HG03558 (cell line): Measurements from ENCODE around the gene TTC17.
"Not testable (repeated sequence)": the region's sequence is repeated elsewhere in the genome, so short reads cannot be mapped to it uniquely, and the experiment has no call there.

Experiments
- ATAC-seq: cut with Tn5 transposase; IDR thresholded peaks from one replicate; pipeline ENCODE4 v1.9.1; 2021; ENCODE audit warnings: moderate number of reproducible peaks; ENCODE audit not compliant: unreplicated experiment; ENCODE audit errors: extremely low read depth

Gene TTC17

DNA sequence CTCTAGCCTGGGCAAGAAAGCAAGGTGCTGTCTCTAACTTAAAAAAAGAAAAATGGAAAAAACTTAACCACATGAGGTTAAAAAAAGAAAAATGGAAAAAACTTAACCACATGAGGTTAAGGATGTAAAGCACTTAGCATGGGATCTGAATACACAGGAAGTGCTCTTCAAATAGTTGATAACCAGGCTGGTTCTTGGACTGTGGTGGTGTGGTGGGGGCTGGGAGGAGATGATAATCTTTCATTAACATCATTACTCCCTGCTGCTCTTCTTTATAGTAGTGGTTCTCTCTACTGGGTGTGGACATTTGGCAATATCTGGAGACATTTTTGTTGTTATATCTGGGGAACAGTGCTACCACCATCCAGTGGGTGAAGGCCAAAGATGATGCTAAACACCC lies 88.4 kb downstream of the TTC17 start:
- no peak for ATAC-seq

DNA sequence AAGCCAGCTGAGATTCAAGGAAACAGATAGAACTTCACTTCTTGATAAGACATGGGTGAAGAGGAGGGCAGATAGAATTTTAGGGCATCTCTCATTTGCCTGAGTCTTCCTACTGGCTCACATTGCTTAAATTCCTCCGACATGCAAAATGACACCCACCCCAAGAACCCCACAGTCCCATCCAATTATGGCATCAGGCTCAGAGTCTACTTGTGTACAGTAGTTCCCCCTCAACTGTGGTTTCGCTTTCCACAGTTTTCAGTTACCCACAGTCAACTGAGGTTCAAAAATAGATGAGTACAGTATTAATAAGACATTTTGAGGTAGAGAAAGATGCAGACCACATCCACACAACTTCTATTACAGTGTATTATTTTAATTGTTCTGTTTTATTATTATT lies 99.8 kb downstream of the TTC17 start:
- no peak for ATAC-seq

DNA sequence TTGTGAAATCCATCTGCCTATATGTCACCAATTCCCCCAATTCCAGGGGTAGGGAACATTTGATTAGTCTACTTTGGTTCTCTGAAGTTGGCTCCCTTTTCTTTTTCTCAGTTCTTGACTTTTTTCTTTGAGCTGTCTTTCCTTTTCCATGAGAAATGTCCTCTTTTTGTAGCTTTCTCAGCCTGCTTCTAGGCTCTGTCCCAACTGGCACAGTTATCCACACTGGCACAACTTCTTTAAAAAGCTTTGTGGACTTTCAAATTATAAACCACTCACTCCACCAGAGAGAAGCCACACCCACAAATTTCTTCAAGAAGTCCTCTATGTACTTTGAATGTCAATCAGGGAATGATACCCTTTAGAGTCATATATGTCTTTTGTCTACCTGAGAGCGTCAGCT lies 100.5 kb downstream of the TTC17 start:
- no peak for ATAC-seq

DNA sequence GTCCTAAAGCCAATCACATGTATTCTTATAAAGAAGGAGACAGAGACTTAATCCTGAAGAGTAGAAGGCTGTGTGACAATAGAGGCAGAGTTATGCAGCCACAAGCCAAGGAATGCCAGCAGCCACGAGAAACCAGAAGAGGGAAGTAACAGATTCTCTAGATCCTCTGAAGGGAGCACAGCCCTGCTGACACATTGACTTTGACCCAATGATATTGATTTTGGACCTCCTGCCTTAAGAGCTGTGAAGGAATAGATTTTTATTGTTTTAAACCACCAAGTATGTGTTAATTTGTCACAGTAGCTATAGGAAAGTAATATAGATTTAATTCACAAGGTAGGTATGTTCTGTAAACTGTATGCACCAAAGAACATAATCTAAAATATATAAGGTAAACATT lies 103.6 kb downstream of the TTC17 start:
- ATAC-seq = no peak

DNA sequence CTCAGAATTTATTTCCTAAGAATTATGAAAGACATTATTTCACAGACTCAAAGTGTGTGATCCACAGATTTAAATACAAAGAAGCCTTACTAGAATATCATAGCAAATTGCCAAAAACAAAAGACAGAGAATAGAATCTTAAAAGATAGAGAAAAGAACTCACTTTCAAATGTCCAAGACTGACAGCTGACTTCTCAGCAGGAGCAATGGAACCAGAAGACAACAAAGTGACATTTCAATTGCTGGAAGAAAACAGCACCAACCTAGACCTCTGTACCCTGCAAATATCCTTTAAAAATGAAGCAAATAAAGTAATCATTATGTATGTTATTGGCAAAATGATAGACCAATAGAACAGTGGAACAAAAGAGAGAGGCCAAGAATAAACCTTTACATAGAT lies 109.2 kb downstream of the TTC17 start:
- no peak for ATAC-seq

DNA sequence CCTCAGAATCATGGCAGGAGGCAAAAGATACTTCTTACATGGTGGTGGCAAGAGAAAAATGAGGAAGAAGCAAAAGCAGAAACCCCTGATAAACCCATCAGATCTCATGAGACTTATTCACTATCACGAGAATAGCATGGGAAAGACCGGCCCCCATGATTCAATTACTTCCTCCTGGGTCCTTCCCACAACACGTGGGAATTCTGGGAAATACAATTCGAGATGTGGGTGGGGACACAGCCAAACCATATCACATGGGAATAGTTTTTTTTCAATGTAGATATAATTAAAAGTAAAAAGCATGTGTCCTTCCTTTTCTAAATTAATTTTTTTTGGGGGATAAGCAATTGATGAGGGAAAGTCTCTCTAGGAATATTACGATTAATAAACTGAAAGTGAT lies 118.8 kb downstream of the TTC17 start:
- ATAC-seq = not testable (repeated sequence)

DNA sequence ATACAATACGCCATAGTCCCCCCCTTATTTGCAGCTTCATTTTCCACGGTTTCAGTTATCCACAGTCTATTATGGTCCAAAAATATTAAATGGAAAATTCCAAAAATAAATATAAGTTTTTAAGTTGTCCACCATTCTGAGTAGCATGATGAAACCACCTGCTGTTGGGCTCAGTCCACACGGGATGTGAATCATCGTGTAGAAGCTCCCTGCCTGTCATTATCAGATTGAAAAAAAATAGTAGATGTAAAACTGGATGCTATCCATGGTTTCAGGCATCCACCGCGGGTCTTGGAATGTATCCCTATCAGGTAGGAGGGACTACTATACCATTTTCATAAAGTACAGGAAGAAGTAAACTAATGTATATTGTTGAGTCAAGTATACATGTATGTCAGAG lies 127.4 kb downstream of the TTC17 start:
- ATAC-seq = no peak

DNA sequence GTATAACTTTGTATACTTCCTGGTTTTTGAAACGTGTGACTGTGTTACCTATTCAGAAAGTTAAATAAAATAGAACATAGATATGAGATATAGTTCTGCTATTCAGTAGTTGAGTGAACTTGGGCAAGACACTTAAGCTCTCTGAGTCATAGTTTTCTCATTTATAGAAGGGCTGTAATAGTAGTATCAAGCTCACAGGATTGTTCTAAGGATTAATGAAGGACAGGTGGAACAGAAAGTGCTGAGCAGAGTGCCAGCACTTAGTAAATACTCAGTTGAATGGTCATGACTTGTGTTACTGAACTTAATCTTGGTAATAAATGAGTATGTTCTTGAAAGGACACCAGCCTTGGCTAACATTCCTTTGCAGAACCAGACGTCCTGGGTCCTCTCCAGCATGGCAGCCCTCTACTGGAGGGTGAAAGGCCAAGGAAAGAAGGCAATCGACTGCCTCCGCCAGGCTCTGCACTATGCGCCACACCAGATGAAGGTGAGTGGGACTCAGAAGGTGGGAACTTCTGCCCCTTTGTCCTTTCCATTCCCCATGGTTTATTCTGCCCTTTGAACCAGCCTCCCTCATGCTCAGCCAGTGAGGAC lies 131.2 kb downstream of the TTC17 start:
- no peak for ATAC-seq

DNA sequence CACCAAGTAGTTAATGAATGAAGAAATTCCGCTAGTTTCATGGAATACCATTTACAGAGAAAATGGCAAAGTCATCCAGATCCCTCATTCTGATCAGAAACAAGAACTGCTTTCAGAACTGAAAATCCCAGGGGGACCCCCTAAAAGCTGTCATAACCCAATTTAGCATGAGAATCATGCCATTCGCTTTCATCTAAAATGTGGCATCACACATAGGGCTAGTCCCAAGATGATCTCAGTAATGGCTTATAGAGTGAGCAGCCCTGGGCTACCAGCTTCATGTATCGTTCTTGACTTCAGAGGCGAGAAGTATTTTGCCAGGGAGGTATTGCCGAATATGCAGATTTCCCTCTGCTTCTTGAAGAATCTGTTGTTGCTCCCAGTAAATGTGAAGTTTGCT lies 134.0 kb downstream of the TTC17 start:
- no peak for ATAC-seq

DNA sequence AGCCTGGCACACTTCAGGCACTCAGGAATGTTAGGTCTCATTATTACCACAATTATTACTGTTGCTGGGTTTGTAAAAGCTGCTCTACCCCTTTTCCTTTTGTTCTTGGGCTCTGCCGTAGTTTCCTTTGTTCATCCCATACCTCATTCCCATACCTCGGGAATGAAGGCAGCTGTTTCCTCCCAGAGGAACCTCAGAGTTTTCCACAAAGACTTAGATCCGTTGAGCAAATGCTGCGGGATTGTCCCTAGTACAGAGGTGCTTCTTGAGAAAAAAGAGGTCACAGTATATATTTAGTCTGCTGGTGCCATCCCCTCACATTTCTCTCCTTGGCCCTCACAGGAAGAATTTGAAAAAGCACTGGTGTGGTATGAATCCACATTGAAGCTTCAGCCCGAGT lies 134.7 kb downstream of the TTC17 start:
- ATAC-seq = no peak

DNA sequence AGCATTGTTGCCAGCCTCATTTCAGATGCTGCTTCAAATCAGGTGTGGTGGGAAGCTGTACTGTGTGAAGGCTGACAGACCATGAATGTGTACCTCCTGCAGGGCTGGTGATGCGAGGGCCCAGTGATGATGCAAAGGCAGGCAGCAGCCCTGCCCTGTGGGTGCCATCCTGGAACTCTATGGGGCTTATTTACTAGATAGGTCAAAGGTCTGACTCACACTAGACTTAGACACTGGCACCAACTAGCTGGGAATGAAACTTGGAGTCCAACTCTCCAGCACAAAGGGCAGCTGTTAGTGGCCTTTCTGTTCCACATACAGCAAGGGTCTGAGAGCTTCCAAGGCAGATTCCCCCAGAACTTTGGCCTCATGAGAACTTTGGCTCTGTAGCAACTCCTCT lies 138.4 kb downstream of the TTC17 start:
- ATAC-seq = no peak

DNA sequence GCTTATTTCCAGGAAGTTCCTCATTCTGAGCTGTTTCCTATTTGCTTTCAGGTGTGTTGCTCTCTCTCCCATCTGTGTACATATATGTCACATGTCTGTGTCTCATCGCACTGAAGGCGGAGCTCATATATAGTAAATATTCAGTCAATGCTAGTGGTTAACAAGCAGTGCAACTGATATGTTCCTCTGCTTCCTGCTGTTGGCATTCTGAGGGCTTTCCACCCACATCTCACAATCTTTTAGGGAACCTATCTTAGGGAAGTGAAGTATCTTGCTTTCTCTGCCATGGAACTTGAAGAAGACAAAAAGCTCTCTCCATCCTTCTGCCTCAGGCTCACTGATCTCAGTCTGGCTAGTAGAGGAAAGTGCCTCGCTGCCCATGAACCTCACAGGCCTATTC lies 139.8 kb downstream of the TTC17 start:
- ATAC-seq = no peak

DNA sequence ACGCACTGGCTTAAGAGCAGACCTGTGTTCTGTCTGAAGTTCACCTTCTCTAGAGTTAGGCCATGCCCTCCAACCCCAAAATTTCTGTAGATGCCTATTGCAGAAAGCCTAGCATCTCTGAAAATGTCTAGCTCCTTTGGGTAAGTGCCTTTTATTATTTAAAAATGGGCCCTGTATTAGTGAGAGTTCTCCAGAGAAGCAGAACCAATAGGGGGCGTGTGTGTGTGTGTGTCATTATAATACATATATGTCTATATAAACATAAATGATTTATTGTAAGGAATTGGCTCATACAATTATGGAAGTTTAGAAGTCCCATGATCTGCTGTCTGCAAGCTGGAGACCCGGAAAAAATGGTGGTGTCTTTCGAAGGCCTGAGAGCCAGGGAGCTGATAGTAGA lies 144.7 kb downstream of the TTC17 start:
- ATAC-seq = no peak

DNA sequence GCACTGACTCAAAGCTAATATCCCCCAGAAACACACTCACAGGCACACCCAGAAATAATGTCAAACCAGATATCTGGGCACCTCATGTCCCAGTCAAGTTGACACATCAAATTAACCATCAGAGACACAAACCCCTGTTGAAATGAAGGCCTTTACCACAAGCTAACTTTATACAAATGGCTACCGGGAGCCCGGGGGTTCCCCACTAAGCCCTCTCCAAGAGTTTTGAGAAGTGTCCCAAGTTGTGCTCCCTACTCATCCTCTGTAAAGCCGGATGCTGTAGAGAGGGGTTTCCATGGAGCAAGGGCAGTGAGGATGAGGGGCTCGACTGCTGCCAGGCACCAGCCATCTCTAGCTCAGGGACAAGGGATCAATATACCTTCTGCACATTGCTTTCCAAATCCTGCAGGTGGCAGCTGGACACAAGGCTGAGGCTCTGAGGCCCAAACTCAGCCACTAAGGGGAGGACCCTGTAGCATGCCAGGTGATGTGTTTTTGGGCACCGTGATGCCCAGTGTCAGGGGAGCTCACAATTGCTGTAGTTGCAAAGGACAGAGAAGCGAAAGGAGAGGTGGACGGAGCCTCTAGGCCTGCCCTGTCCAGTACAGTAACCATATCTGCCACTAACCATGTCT lies 145.7 kb downstream of the TTC17 start:
- no peak for ATAC-seq

DNA sequence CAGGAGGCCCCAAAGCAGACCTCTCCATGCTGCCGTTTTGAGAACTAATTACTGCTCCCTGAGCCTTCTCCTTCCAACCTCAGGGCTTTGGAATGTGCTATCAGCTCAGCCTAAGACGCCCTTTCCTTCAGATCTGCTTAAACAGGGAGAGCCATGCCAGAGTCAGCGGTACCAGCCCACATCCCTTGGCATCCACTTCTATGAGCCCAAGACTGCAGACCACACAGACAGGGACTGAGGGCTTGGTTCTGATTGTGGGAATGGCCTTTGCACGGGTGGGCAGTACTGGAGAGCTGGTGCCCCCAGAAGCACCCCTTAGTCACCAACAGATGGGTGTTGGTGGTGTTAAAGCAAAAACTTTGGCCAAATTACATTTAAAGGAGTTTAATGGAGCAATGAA lies 146.5 kb downstream of the TTC17 start:
- no peak for ATAC-seq

DNA sequence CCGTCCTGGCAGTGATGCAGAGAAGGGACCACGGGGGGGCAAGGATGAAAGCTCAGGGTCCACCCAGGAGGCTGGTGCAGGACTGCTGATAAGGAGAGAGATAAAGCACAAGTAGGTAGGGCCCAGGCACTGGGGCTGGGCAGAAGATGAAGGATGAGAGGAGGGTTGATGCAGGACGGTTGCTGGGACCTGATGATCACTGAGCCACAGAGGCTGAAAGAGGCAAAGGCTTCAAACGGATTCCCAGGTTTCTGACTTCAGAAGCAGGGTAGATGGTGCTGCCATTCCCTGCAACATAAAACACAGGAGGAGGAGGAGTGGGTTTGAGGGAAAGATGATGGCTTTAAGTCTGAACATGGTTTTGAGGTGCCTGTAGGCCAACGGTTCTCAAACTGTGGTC lies 148.5 kb downstream of the TTC17 start:
- no peak for ATAC-seq

DNA sequence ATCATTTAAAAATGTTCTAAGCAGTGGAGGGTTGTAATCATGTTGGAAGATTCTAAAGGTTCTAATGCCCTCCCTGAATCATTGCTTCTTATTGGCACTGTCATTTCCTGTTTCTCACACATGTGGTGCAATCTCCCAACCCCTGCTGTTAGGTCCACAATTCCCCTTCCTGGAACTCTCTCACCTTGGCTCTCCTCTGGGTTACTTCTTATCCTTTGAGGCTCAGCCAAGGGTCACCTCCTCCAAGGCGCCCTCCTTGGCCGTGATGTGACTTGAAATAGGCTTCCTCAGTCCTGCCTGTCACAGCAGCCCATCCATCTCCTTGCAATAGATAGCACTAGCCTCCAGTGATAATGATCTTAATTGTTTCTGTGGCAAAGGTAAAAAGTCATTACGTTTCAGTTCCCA lies 149.8 kb downstream of the TTC17 start:
- no peak for ATAC-seq

DNA sequence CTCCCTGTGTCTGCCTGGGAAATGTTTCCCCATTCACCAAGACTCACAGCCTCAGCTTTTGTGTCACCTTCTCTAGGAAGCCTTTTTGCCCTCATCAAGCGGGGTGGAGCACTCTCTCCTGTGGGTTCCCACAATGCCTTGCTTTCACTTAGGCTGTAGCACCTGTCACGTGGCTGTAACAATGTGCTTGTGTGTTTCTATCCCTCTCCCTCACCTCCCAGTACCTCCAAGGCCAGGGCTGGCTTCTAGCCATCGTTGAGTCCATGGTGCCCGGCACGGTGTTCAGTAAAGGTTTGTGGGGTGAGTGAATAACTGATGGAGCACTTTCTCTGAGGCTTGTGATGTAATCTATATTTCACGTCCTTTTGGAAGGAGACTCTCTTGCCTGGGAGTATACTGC lies 153.2 kb downstream of the TTC17 start:
- ATAC-seq = no peak

DNA sequence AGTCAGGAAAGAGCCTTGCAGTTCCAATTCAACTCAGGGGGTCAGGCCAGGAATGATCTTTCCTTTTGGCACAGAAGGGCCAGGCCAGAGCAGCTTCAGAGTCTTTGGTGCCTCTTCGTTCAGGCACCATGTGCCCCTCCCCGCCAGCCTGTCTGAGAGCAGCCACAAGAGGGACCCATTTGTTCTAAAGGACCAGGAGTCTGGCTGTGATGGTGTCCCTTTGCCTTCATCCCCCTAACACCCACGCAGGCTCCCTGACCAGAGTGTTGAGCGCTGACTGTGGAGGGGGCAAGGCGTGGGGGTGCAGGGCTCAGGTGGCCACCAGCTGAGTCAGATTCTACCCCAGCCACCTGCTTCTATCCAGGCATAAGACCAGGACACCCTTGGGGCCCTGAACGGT lies 156.4 kb downstream of the TTC17 start:
- no peak for ATAC-seq

DNA sequence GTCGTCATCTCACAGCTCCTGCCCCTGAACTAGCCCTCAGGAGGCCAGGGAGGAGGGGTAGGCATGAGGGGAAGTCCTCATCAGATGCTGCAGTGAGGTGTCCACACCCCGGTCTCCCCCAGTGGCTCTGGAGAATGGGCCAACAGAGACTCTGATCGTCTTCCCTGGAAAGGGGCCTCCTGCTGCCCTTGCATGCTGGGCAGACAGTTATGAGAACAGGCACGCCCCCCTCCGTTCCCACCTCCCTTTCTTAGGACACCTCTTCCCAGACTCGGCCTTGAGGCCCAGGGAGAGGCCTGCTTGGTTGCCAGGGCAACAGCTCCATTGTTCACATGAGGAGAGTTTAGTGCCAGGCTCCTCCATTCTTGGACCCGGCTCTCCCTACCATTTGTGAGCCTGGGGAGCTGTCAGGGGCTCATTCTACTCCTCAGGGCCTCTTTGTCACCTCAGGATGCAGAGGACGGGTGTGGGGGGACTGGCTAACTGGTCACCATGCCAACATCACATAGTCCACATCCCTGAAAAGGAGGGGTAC lies 157.7 kb downstream of the TTC17 start:
- ATAC-seq = no peak

DNA sequence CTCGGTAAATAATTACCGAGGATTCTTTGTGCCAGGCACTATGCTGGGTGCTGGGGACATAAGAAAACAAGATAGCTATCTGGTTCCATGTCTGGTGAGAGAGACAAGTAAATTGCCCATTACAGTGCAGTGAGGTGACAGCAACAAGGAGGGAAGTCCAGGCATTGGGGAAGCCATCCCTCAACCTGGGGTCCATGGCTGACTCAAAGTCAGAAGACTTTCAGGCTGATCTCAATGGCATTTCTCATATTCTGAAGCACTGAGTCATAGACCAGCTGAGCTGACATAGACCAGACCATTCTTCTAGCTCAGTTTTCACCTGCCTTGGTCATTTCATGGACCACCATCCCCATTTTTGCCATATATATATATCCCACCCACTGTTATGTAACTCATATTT lies 158.8 kb downstream of the TTC17 start:
- ATAC-seq = no peak

DNA sequence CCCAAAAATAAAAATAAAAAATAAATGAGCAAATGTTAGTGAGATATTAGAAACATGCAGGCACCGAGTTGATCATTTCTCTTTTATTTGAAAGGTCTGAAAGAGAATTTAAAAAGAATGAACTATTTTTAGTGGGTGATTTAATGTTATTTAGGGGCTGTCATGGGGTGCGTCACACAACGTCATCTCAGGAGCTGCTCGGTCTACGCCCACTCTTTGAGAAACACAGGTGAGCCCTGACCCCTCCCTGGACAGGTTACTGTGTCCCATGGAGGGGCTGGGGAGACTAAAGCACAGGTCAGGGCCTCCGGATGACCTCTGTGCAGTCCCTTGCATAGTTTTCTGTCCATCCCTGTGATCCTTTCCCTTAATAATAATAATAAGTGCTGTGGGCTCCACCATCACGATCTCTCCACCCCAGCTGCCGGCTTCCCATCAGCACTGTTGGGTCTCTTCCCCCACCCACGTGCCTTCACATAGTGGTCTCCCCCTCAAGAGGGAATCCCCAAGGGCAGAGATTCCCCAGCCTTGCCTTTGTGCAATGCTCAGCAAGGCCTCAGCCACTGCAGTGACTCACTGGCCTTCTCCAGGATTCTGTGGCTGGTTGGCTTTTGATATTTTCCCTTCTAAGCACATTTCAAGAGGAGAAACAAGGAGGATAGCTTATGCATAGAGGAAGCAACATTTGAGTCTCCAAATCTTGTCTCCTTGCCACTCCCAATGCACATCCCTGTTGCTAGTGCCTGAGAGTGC lies 159.9 kb downstream of the TTC17 start:
- no peak for ATAC-seq
